IMR-90 (cell line): ENCODE data around the gene CTBP2. TPM values are rescaled to one million over a fixed set of nuclear protein-coding genes. Genes with fewer than 3 reads are reported as not detected.
A peak's percentile ranks its signal among the peaks of the same experiment; 100 is the strongest.

Experiments used
- ATAC-seq: fragments of 200-7000 bp; cut with Tn5 transposase; 2 replicates; pipeline ENCODE4 v1.9.1; 2020; ENCODE audit warnings: low read depth, mild to moderate bottlenecking, moderate library complexity
- BruUV-seq: library from RNA; stranded (reverse); fragments of 400-500 nt; replicated peaks from 2 replicates; lab custom pipeline; 2021; lab: Mats Ljungman, UMichigan
- CTCF ChIA-PET: fragments of 300-600 bp; formaldehyde crosslinking; extraction: SDS; loops from one replicate; lab custom pipeline; 2021; ENCODE audit warnings: antibody characterized with exemption; lab: Yijun Ruan, JAX
- POLR2A ChIA-PET: fragments of 300-600 bp; sonication (Branson Sonifier 250); formaldehyde crosslinking; loops from one replicate; lab custom pipeline; 2022; ENCODE audit warnings: antibody characterized with exemption; ENCODE audit not compliant: unreplicated experiment; lab: Charles Lee
- DNase-seq: peaks from one replicate; pipeline ENCODE4 v3.0.0; 2013
- H2AFZ ChIP-seq: replicated peaks from 2 replicates; pipeline ENCODE3; 2013; ENCODE audit warnings: low read length, mild to moderate bottlenecking; ENCODE audit not compliant: poor library complexity
- H2AK5ac ChIP-seq: 2 replicates; pipeline ENCODE4 v1.6.1; 2013; ENCODE audit warnings: low read depth, low read length, inconsistent platforms
- H2AK9ac ChIP-seq: replicated peaks from 2 replicates; pipeline ENCODE3; 2013; ENCODE audit warnings: mild to moderate bottlenecking, low read depth, low read length, moderate library complexity; ENCODE audit not compliant: poor library complexity
- H2BK120ac ChIP-seq: 2 replicates; pipeline ENCODE4 v1.6.1; 2013; ENCODE audit warnings: low read depth, low read length, inconsistent platforms
- H2BK15ac ChIP-seq: 3 replicates; pipeline ENCODE4 v1.6.1; 2013; ENCODE audit warnings: low read depth, low read length, inconsistent platforms
- H2BK20ac ChIP-seq: 2 replicates; pipeline ENCODE4 v1.6.1; 2013; ENCODE audit warnings: low read depth, mild to moderate bottlenecking, inconsistent platforms, low read length, moderate library complexity
- H2BK5ac ChIP-seq: 2 replicates; pipeline ENCODE4 v1.6.1; 2013; ENCODE audit warnings: mild to moderate bottlenecking, low read depth, low read length, inconsistent platforms; ENCODE audit not compliant: poor library complexity, severe bottlenecking
- H3K14ac ChIP-seq: replicated peaks from 2 replicates; pipeline ENCODE4 v1.6.1; 2013; ENCODE audit warnings: low read depth, low read length, inconsistent platforms
- H3K18ac ChIP-seq: 2 replicates; pipeline ENCODE4 v1.6.1; 2013; ENCODE audit warnings: low read depth, low read length, control low read depth
- H3K23ac ChIP-seq: 2 replicates; pipeline ENCODE4 v1.6.1; 2013; ENCODE audit warnings: low read depth, low read length, inconsistent platforms
- H3K27ac ChIP-seq: 2 replicates; pipeline ENCODE4 v1.5.1; 2013; ENCODE audit warnings: mild to moderate bottlenecking, control low read depth, low read length; ENCODE audit not compliant: insufficient read depth
- H3K27me3 ChIP-seq: 2 replicates; pipeline ENCODE4 v1.6.1; 2013; ENCODE audit warnings: low read length; ENCODE audit not compliant: control insufficient read depth, insufficient read depth
- H3K36me3 ChIP-seq: 2 replicates; pipeline ENCODE4 v1.6.1; 2013; ENCODE audit warnings: low read length, mixed read lengths; ENCODE audit not compliant: control insufficient read depth, insufficient read depth
- H3K4ac ChIP-seq: 2 replicates; pipeline ENCODE4 v1.6.1; 2013; ENCODE audit warnings: low read depth, low read length, inconsistent platforms
- H3K4me1 ChIP-seq: 2 replicates; pipeline ENCODE4 v1.6.1; 2013; ENCODE audit warnings: low read length, mixed read lengths; ENCODE audit not compliant: control insufficient read depth, insufficient read depth
- H3K4me2 ChIP-seq: 2 replicates; pipeline ENCODE4 v1.6.1; 2013; ENCODE audit warnings: low read depth, mild to moderate bottlenecking, control low read depth, low read length, moderate library complexity
- H3K4me3 ChIP-seq: 2 replicates; pipeline ENCODE4 v1.5.1; 2013; ENCODE audit warnings: low read depth, mild to moderate bottlenecking, control low read depth, low read length, moderate library complexity; ENCODE audit not compliant: insufficient read depth
- H3K56ac ChIP-seq: 2 replicates; pipeline ENCODE4 v1.6.1; 2013; ENCODE audit warnings: low read length, inconsistent platforms; ENCODE audit not compliant: insufficient read depth; ENCODE audit errors: extremely low read depth
- H3K79me1 ChIP-seq, 2 experiments: 2 replicates each; pipeline ENCODE4 v1.6.1; 2013; ENCODE audit warnings: low read length in 2 of 2, inconsistent platforms in 1 of 2, low read depth in 1 of 2
- H3K9ac ChIP-seq: 2 replicates; pipeline ENCODE4 v1.6.1; 2013; ENCODE audit warnings: low read depth, low read length, control low read depth
- H3K9me1 ChIP-seq: 2 replicates; pipeline ENCODE4 v1.6.1; 2013; ENCODE audit warnings: low read length, inconsistent platforms; ENCODE audit not compliant: insufficient read depth
- H3K9me3 ChIP-seq: 2 replicates; pipeline ENCODE4 v1.6.1; 2013; ENCODE audit warnings: low read length; ENCODE audit not compliant: control insufficient read depth, insufficient read depth
- H4K20me1 ChIP-seq: 2 replicates; pipeline ENCODE4 v1.6.1; 2013; ENCODE audit warnings: low read length, inconsistent platforms; ENCODE audit not compliant: insufficient read depth
- H4K5ac ChIP-seq: 2 replicates; pipeline ENCODE4 v1.6.1; 2013; ENCODE audit warnings: mild to moderate bottlenecking, low read depth, low read length, control low read depth
- H4K8ac ChIP-seq, 2 experiments: 2 replicates each; pipeline ENCODE4 v1.6.1; 2013; ENCODE audit warnings: low read depth in 2 of 2, low read length in 2 of 2, control low read depth in 1 of 2, inconsistent platforms in 1 of 2
- H4K91ac ChIP-seq: 2 replicates; pipeline ENCODE4 v1.6.1; 2013; ENCODE audit warnings: low read depth, low read length, inconsistent platforms; ENCODE audit not compliant: insufficient read depth
- CEBPB ChIP-seq: IDR thresholded peaks from 2 replicates; pipeline ENCODE4 v1.6.1; 2012; ENCODE audit warnings: low read depth, low read length, improper control_type of control experiment
- ELK1 ChIP-seq: fragments of 150-350 bp; IDR thresholded peaks from 2 replicates; pipeline ENCODE4 v1.6.1; 2016; ENCODE audit warnings: low read depth, mild to moderate bottlenecking, low read length, moderate library complexity, borderline replicate concordance
- SMC3 ChIP-seq: fragments of 150-350 bp; IDR thresholded peaks from 2 replicates; pipeline ENCODE4 v1.6.1; 2016; ENCODE audit warnings: low read depth, mild to moderate bottlenecking, antibody characterized with exemption, low read length, moderate library complexity
- USF2 ChIP-seq: fragments of 150-350 bp; IDR thresholded peaks from 2 replicates; pipeline ENCODE4 v1.6.1; 2017; ENCODE audit warnings: mild to moderate bottlenecking, antibody characterized with exemption, low read length, low read depth
- WGBS, 2 experiments: methylation state at CpG; one replicate each; pipeline versions ENCODE4 v1.1.5 to v1.1.7; 2013; ENCODE audit warnings: missing lambda C conversion rate in 2 of 2; ENCODE audit not compliant: insufficient read length in 1 of 2; ENCODE audit errors: extremely low coverage in 2 of 2; 5-methylcytosine and 5-hydroxymethylcytosine counted together
- dilution Hi-C: fragments of 300-500 bp; cut with HindIII; formaldehyde crosslinking; loops from one replicate; pipeline ENCODE4 v1.14.3; 2018; ENCODE audit warnings: low sequenced_read_pairs; ENCODE audit not compliant: unreplicated experiment
- in situ Hi-C: fragments of 300-500 bp; cut with MboI; formaldehyde crosslinking; loops from 3 replicates; pipeline ENCODE4 v1.14.3; 2019; ENCODE audit warnings: low sequenced_read_pairs, inconsistent platforms, mixed read lengths
- intact Hi-C: fragments of 100-400 bp; cut with micrococcal nuclease; formaldehyde crosslinking; loops from 2 replicates; pipeline ENCODE4 v1.10.0; 2022
- polyA plus RNA-seq, 3 experiments: library from polyadenylated mRNA; depleted of rRNA; stranded (reverse); fragments of >200 nt; gene quantifications; 2 replicates each; pipeline ENCODE4 v1.2.3, GENCODE V29; 2012; ENCODE audit warnings: low replicate concordance in 1 of 3
- total RNA-seq: library from RNA; depleted of rRNA; stranded (reverse); fragments of >200 nt; gene quantifications from 2 replicates; pipeline ENCODE4 v1.2.3, GENCODE V29; 2012
- TF ChIP-seq, protein P1 (sequence below): conservative IDR thresholded peaks from 2 replicates; pipeline ENCODE4 v1.5.1; 2012; ENCODE audit warnings: mild to moderate bottlenecking, low read depth, low read length, improper control_type of control experiment

Gene CTBP2
- total and polyA plus RNA-seq, 2 of the 4 experiments (the other 2 are of a cell fraction), result 81.0 to 86.6 TPM

GRCh38 chr10:125128397-125129075, 31.8 kb downstream of the CTBP2 start:
- Histone ChIP-seq H3K23ac (no peak overlapping the region), H3K56ac (no peak overlapping the region), H3K9ac (no peak overlapping the region), H3K14ac (no peak overlapping the region), H4K8ac (no peak overlapping the region), H3K27ac (no peak overlapping the region), H2BK20ac (no peak overlapping the region), H3K4ac (no peak overlapping the region), H2BK15ac (no peak overlapping the region), H3K9me3 (peaks cover 4% of the 10 kb centered on the region), H3K18ac (no peak overlapping the region), H4K20me1 (peaks cover 92% of the 10 kb centered on the region), H2AK5ac (no peak overlapping the region), H3K79me1 (peaks cover 53 to 92% of the 10 kb centered on the region in 2 experiments), H3K4me3 (no peak overlapping the region), H2BK120ac (no peak overlapping the region), H4K5ac (no peak overlapping the region), H4K91ac (no peak overlapping the region), H2AFZ (no peak overlapping the region), H2BK5ac (no peak overlapping the region), H2AK9ac (no peak overlapping the region), H3K36me3 (peaks cover 42% of the 10 kb centered on the region), H3K4me1 (peaks cover 15% of the 10 kb centered on the region), H3K9me1 (peaks cover 38% of the 10 kb centered on the region), H3K4me2 (no peak overlapping the region), H3K27me3 (no peaks in the 10 kb centered on the region)
- in situ Hi-C loops (no loop called here), intact Hi-C loops (no loop called here), dilution Hi-C loops (no loop called here)
- POLR2A ChIA-PET, result no interaction called here
- no TSS peak for BruUV-seq
- ATAC-seq, result no peak
- TF ChIP-seq USF2, result no peak
- TF ChIP-seq CEBPB, result no peak
- TF ChIP-seq SMC3, result no peak
- TF ChIP-seq ELK1, result no peak
- TF ChIP-seq, protein P1, sequence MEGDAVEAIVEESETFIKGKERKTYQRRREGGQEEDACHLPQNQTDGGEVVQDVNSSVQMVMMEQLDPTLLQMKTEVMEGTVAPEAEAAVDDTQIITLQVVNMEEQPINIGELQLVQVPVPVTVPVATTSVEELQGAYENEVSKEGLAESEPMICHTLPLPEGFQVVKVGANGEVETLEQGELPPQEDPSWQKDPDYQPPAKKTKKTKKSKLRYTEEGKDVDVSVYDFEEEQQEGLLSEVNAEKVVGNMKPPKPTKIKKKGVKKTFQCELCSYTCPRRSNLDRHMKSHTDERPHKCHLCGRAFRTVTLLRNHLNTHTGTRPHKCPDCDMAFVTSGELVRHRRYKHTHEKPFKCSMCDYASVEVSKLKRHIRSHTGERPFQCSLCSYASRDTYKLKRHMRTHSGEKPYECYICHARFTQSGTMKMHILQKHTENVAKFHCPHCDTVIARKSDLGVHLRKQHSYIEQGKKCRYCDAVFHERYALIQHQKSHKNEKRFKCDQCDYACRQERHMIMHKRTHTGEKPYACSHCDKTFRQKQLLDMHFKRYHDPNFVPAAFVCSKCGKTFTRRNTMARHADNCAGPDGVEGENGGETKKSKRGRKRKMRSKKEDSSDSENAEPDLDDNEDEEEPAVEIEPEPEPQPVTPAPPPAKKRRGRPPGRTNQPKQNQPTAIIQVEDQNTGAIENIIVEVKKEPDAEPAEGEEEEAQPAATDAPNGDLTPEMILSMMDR, result no peak
- CTCF ChIA-PET, result no interaction called here
- peak; percentile 36 for DNase-seq
- WGBS, 2 experiments, result no CpG with 5 or more reads among the region's 8 CpGs
